Muscle of leg (tissue), 11 donors: Measurements from ENCODE around the gene PWWP2B. TPM values are rescaled to one million over a fixed set of nuclear protein-coding genes. Genes with fewer than 3 reads are reported as not detected.

Experiments
- DNase-seq: peaks from one replicate; pipeline ENCODE4 v3.0.0; 2013
- H3K27ac ChIP-seq: one replicate; pipeline ENCODE4 v1.5.1; 2013; ENCODE audit warnings: mild to moderate bottlenecking, low read length, control low read depth
- H3K27me3 ChIP-seq: one replicate; pipeline ENCODE4 v1.6.1; 2013; ENCODE audit warnings: low read length; ENCODE audit not compliant: control insufficient read depth, insufficient read depth
- H3K36me3 ChIP-seq: one replicate; pipeline ENCODE4 v1.6.1; 2013; ENCODE audit warnings: low read length; ENCODE audit not compliant: control insufficient read depth, insufficient read depth
- H3K4me1 ChIP-seq: one replicate; pipeline ENCODE4 v1.6.1; 2013; ENCODE audit warnings: low read length; ENCODE audit not compliant: control insufficient read depth, insufficient read depth
- H3K4me3 ChIP-seq: one replicate; pipeline ENCODE4 v1.5.1; 2013; ENCODE audit warnings: low read length, control low read depth
- H3K9me3 ChIP-seq: replicated peaks from 2 replicates; pipeline ENCODE4 v1.6.1; 2013; ENCODE audit warnings: low read depth, low read length; ENCODE audit not compliant: control insufficient read depth
- WGBS: methylation state at CpG from one replicate; pipeline ENCODE4 v1.1.5; 2013; ENCODE audit warnings: missing lambda C conversion rate; ENCODE audit not compliant: insufficient coverage; 5-methylcytosine and 5-hydroxymethylcytosine counted together
- polyA plus RNA-seq, 8 donors: library from polyadenylated mRNA; unstranded; fragments of 120-200 nt; gene quantifications; one replicate each; pipeline versions ENCODE4 v1.2.1 to v1.2.3, GENCODE V29; 2013; ENCODE audit warnings: inconsistent platforms in 1 of 8, low replicate concordance in 1 of 8; ENCODE audit not compliant: insufficient read length in 8 of 8, insufficient read depth in 1 of 8
- total RNA-seq: library from RNA; stranded (reverse); fragments of 120-200 nt; gene quantifications from one replicate; pipeline ENCODE4 v1.2.4, GENCODE V29; 2013

Gene PWWP2B
- total and polyA plus RNA-seq, 9 donors: 5.8 to 15.1 (median 11.3) TPM

GRCh38 chr10:132399117-132400035, 2.4 kb downstream of the PWWP2B start:
- no peak for DNase-seq
- Histone ChIP-seq H3K36me3 (no peaks in the 10 kb centered on the region), H3K27me3 (no peaks in the 10 kb centered on the region), H3K27ac (peak overlapping the region; percentile 69), H3K4me1 (peaks cover 68% of the 10 kb centered on the region), H3K9me3 (no peaks in the 10 kb centered on the region), H3K4me3 (no peak overlapping the region)
- WGBS: 85% methylated on average over 26 of the region's 27 CpGs

- DNase-seq: no peak
- Histone ChIP-seq H3K4me1 (peaks cover 65% of the 10 kb centered on the region), H3K27me3 (no peaks in the 10 kb centered on the region), H3K27ac (peak overlapping the region; percentile 17), H3K9me3 (no peaks in the 10 kb centered on the region), H3K4me3 (no peak overlapping the region), H3K36me3 (peaks cover 1% of the 10 kb centered on the region)
- WGBS: 88% methylated on average over 5 of the region's 9 CpGs
Measured at GRCh38 chr10:132400041-132400546, 3.1 kb downstream of the PWWP2B start.

GRCh38 chr10:132400547-132401151, 3.6 kb downstream of the PWWP2B start:
- Histone ChIP-seq H3K27me3 (no peaks in the 10 kb centered on the region), H3K4me3 (no peak overlapping the region), H3K36me3 (peaks cover 7% of the 10 kb centered on the region), H3K27ac (peak overlapping the region; percentile 13), H3K9me3 (no peaks in the 10 kb centered on the region), H3K4me1 (peaks cover 60% of the 10 kb centered on the region)
- 54% methylated on average over 17 of the region's 17 CpGs for WGBS
- no peak for DNase-seq

- peaks cover 15% of the 10 kb centered on the region for H3K36me3 ChIP-seq
- H3K27me3 ChIP-seq: no peaks in the 10 kb centered on the region
- WGBS: 86% methylated on average over 17 of the region's 20 CpGs
- peak overlapping the region; percentile 13 for H3K27ac ChIP-seq
- H3K4me3 ChIP-seq: no peak overlapping the region
- no peak for DNase-seq
- peaks cover 54% of the 10 kb centered on the region for H3K4me1 ChIP-seq
- H3K9me3 ChIP-seq: no peaks in the 10 kb centered on the region
Measured at GRCh38 chr10:132401401-132402118, 4.6 kb downstream of the PWWP2B start.

- H3K4me1 ChIP-seq: peaks cover 59% of the 10 kb centered on the region
- H3K4me3 ChIP-seq: no peak overlapping the region
- H3K27ac ChIP-seq: no peak overlapping the region
- no peak for DNase-seq
- WGBS: 74% methylated on average over 23 of the region's 24 CpGs
- peaks cover 22% of the 10 kb centered on the region for H3K36me3 ChIP-seq
- H3K27me3 ChIP-seq: no peaks in the 10 kb centered on the region
- no peaks in the 10 kb centered on the region for H3K9me3 ChIP-seq
Measured at GRCh38 chr10:132402781-132403241, 5.8 kb downstream of the PWWP2B start.

- Histone ChIP-seq H3K27ac (peak overlapping the region; percentile 20), H3K27me3 (no peaks in the 10 kb centered on the region), H3K9me3 (no peaks in the 10 kb centered on the region), H3K4me1 (peaks cover 59% of the 10 kb centered on the region), H3K36me3 (peaks cover 22% of the 10 kb centered on the region), H3K4me3 (no peak overlapping the region)
- 85% methylated on average over 17 of the region's 25 CpGs for WGBS
- DNase-seq: no peak
Measured at GRCh38 chr10:132403511-132404168, 6.6 kb downstream of the PWWP2B start.

- Histone ChIP-seq H3K9me3 (no peaks in the 10 kb centered on the region), H3K4me1 (peaks cover 59% of the 10 kb centered on the region), H3K27ac (peak overlapping the region; percentile 20), H3K27me3 (no peaks in the 10 kb centered on the region), H3K4me3 (no peak overlapping the region), H3K36me3 (peaks cover 22% of the 10 kb centered on the region)
- 81% methylated on average over 28 of the region's 32 CpGs for WGBS
- no peak for DNase-seq
Measured at GRCh38 chr10:132404169-132404880, 7.3 kb downstream of the PWWP2B start.

GRCh38 chr10:132404911-132405462, 8.0 kb downstream of the PWWP2B start:
- whole genome bisulfite sequencing: 73% methylated on average over 54 of the region's 54 CpGs
- no peaks in the 10 kb centered on the region for H3K9me3 ChIP-seq
- peaks cover 56% of the 10 kb centered on the region for H3K4me1 ChIP-seq
- peaks cover 22% of the 10 kb centered on the region for H3K36me3 ChIP-seq
- no peak for DNase-seq
- H3K27me3 ChIP-seq: no peaks in the 10 kb centered on the region
- no peak overlapping the region for H3K4me3 ChIP-seq
- no peak overlapping the region for H3K27ac ChIP-seq

GRCh38 chr10:132405463-132405991, 8.5 kb downstream of the PWWP2B start:
- Histone ChIP-seq H3K4me3 (no peak overlapping the region), H3K27me3 (no peaks in the 10 kb centered on the region), H3K27ac (no peak overlapping the region), H3K4me1 (peaks cover 50% of the 10 kb centered on the region), H3K9me3 (no peaks in the 10 kb centered on the region), H3K36me3 (peaks cover 22% of the 10 kb centered on the region)
- 92% methylated on average over 53 of the region's 53 CpGs for WGBS
- DNase-seq: no peak
